GM12801 (cell line): ENCODE results near the gene PKP4.

Source experiments
- CTCF ChIP-seq: IDR thresholded peaks from one replicate; pipeline ENCODE4 v1.5.1; 2011; ENCODE audit warnings: control low read depth; ENCODE audit not compliant: insufficient read length; ENCODE audit errors: extremely low read depth

PKP4 gene

GRCh38 chr2:158488442-158489216 lies 31.9 kb downstream of the PKP4 start:
- TF ChIP-seq CTCF, result no peak

GRCh38 chr2:158489366-158490112 lies 32.8 kb downstream of the PKP4 start:
- TF ChIP-seq CTCF, result no peak

- TF ChIP-seq CTCF, result no peak
Observed at GRCh38 chr2:158491072-158491471, 34.3 kb downstream of the PKP4 start.

GRCh38 chr2:158493458-158493857 lies 36.7 kb downstream of the PKP4 start:
- TF ChIP-seq CTCF, result no peak

- TF ChIP-seq CTCF, result no peak
Observed at GRCh38 chr2:158495175-158495574, 38.4 kb downstream of the PKP4 start.

GRCh38 chr2:158496986-158497385 lies 40.2 kb downstream of the PKP4 start:
- no peak for TF ChIP-seq CTCF

GRCh38 chr2:158497486-158497885 lies 40.7 kb downstream of the PKP4 start:
- TF ChIP-seq CTCF, result no peak
